BE2C (cell line): ENCODE data around the gene CCL26.

ENCODE experiments used
- DNase-seq: peaks from one replicate; pipeline ENCODE4 v3.0.0-alpha.2; 2020
- H3K27me3 ChIP-seq: fragments of 250-450 bp; sonication (Bioruptor Pico); 2 replicates; pipeline ENCODE4 v1.5.1; 2020; ENCODE audit warnings: mild to moderate bottlenecking
- H3K36me3 ChIP-seq: fragments of 250-450 bp; sonication (Bioruptor Pico); 2 replicates; pipeline ENCODE4 v1.5.1; 2020; ENCODE audit warnings: mild to moderate bottlenecking
- H3K4me1 ChIP-seq: fragments of 250-450 bp; sonication (Bioruptor Pico); 2 replicates; pipeline ENCODE4 v1.5.1; 2020
- H3K4me3 ChIP-seq: 2 replicates; pipeline ENCODE4 v1.5.1; 2011; ENCODE audit warnings: low read depth, low read length
- H3K9me3 ChIP-seq: fragments of 250-450 bp; sonication (Bioruptor Pico); 2 replicates; pipeline ENCODE4 v1.5.1; 2020
- CTCF ChIP-seq: IDR thresholded peaks from 2 replicates; pipeline ENCODE4 v1.5.1; 2012; ENCODE audit warnings: mild to moderate bottlenecking, low read depth, low read length

CCL26 gene

GRCh38 chr7:75807452-75807851, 35.4 kb upstream of the CCL26 start:
- no peaks in the 10 kb centered on the region for H3K27me3 ChIP-seq
- H3K9me3 ChIP-seq, result peaks cover 4% of the 10 kb centered on the region
- H3K36me3 ChIP-seq, result no peaks in the 10 kb centered on the region
- DNase-seq, result no peak
- TF ChIP-seq CTCF, result no peak
- no peaks in the 10 kb centered on the region for H3K4me1 ChIP-seq
- H3K4me3 ChIP-seq, result no peak overlapping the region

DNA sequence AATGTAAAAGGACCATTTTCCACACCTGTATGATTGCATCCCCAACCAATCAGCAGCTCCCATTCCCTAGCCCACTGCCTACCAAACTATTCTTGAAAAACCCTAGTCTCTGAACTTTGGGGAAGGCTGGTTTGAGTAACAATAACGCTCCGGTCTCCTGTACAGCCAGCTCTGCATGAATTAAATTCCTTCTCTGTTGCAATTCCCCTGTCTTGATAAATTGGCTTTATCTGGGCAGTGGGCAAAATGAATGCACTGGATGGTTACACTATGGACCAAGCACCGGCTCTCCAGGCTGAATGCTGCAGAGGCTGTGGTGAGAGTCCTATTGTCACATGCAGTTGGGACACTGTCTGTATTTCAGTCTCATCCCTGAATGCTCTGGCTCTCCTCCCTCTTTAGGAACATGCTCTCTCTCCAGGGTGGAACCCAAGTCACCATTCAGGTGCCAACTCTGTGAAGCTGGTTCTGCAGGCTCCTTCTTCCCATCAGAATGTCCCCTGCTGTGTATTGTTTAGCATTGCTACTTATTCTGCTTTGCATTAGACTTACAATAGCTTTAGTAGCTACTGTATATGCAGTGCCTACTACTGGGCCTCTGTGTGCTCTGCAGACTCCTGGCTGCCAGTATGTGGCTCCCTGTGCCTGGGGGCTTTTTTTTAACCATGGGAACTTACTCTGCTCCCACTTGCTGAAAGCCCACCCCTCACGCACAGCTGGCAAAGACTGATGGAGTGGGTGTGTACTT, 34.7 kb upstream of the CCL26 start:
- DNase-seq, result no peak
- Histone ChIP-seq H3K36me3 (no peaks in the 10 kb centered on the region), H3K27me3 (no peaks in the 10 kb centered on the region), H3K9me3 (peaks cover 4% of the 10 kb centered on the region), H3K4me1 (no peaks in the 10 kb centered on the region), H3K4me3 (no peak overlapping the region)
- no peak for TF ChIP-seq CTCF

GRCh38 chr7:75804705-75805104, 32.7 kb upstream of the CCL26 start:
- peaks cover 4% of the 10 kb centered on the region for H3K9me3 ChIP-seq
- DNase-seq, result no peak
- H3K36me3 ChIP-seq, result no peaks in the 10 kb centered on the region
- TF ChIP-seq CTCF, result no peak
- no peaks in the 10 kb centered on the region for H3K4me1 ChIP-seq
- no peak overlapping the region for H3K4me3 ChIP-seq
- H3K27me3 ChIP-seq, result no peaks in the 10 kb centered on the region

- TF ChIP-seq CTCF, result no peak
- H3K4me3 ChIP-seq, result no peak overlapping the region
- peaks cover 4% of the 10 kb centered on the region for H3K9me3 ChIP-seq
- DNase-seq, result no peak
- H3K4me1 ChIP-seq, result no peaks in the 10 kb centered on the region
- H3K36me3 ChIP-seq, result no peaks in the 10 kb centered on the region
- no peaks in the 10 kb centered on the region for H3K27me3 ChIP-seq
Observed at GRCh38 chr7:75804004-75804403, 32.0 kb upstream of the CCL26 start.

DNA sequence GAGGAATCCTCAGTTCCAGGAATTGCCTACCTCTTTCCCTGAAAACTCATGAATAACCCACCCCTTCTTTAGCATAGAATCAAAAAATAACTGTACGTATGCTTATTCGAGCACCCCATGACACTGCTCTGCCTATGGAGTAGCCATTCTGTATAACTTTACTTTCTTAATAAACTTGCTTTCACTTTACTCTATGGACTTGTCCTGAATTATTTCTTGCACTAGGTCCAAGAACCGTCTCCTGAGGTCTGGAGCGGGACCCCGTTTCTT, 30.5 kb upstream of the CCL26 start:
- Histone ChIP-seq H3K27me3 (no peaks in the 10 kb centered on the region), H3K4me3 (no peak overlapping the region), H3K4me1 (no peaks in the 10 kb centered on the region), H3K9me3 (peaks cover 4% of the 10 kb centered on the region), H3K36me3 (no peaks in the 10 kb centered on the region)
- no peak for TF ChIP-seq CTCF
- DNase-seq, result no peak

GRCh38 chr7:75798770-75799169, 26.8 kb upstream of the CCL26 start:
- Histone ChIP-seq H3K9me3 (no peaks in the 10 kb centered on the region), H3K4me1 (no peaks in the 10 kb centered on the region), H3K36me3 (no peaks in the 10 kb centered on the region), H3K27me3 (peaks cover 7% of the 10 kb centered on the region), H3K4me3 (no peak overlapping the region)
- DNase-seq, result no peak
- no peak for TF ChIP-seq CTCF
